GM19099 (cell line): ENCODE results near the gene GMPR2.

ENCODE experiments used
- POLR2A ChIP-seq: IDR thresholded peaks from 3 replicates; pipeline ENCODE4 v1.6.1; 2011; ENCODE audit warnings: low read depth; ENCODE audit not compliant: insufficient read length; ENCODE audit errors: extremely low read depth

Gene GMPR2

DNA sequence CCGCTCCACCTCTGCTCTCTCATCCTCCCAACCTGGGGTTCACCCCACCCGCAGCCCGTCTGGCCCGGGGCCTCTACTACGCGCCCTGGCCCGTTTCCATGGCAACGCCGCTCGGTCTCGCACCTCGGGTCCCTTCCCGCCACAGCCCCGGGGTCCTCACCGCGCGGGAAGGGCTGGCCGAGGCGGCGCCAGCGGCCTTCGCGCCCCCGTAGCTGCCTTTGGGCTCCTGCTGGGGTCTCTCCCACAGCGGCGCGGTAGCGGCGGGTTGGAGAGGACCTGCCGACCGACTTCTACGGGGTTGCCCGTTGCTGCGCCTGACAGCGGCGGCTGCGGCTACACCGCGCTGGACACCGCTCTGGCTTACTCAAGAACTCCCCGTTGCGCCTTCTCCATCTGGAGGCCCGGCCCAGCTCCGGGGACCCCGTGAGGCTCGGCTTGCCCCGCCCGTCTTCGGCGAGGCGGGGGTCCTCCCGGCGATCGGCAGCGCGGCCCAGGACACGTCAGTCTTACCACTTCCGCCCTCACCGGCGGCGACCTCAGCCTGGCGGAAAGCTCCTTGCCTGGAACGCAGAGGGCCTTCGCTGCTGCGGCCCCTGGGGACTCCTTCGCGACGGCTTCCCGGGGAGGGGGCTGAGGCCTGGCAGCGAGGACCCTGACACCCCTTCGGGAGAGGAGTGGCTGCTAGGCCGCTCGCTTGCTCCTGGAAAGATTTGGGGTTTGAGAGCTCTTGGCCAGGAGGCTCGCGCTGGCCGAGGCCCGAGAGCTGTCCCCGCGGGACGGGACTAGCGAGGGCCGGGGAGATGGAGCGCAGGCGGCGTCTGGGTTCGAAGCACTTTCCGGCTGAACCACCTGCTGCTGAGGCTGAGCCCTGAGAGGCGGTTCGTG lies 37.3 kb upstream of the GMPR2 start, which contains the start of gene TM9SF1:
Gene TM9SF1 (minus strand): TSS at position 256 of the 885 bp plus-strand sequence. CDS start 422 bp downstream, outside the sequence.
- peak; percentile 60 for TF ChIP-seq POLR2A

DNA sequence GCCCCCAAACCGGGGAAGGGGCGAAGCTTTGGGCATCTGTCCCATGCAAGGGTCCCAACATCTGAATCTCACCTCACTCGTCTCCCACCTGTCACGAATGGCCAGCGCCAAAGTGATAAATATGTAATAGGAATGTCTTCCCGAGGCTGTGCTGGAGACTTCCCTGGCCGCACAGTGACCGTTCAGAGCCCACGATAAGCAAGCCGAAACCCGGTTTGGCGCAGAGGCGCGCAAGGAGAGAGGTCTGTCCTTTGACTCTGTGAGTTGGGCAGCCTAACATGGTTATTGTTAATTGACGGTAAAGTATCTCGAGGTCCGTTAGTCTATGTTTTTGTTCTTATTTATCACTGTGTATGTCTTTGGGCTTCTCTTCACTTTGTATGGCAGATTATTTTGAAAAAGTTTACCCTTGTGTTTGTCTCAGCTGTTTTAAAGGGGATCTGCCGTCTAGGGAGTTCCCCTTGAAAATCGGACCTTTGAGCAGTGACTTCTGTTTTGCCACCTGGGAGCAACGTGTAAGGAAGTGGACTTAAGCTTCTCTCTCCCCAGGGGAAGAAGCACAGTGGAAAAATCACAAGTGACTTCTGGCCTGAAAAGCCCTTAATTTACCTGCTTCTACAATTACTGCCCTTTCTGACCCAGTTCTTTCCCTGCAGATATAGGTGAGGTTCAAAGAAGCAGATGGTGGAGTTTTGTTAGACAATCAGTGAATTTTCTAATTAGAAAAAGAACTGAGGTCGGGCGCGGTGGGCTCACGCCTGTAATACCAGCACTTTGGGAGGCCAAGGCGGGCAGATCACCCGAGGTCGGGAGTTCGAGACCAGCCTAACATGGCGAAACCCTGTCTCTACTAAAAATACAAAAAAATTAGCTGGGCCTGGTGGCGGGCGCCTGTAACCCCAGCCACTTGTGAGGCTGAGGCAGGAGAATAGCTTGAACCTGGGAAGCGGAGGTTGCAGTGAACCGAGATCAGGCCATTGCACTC lies 36.4 kb upstream of the GMPR2 start:
- TF ChIP-seq POLR2A = no peak

DNA sequence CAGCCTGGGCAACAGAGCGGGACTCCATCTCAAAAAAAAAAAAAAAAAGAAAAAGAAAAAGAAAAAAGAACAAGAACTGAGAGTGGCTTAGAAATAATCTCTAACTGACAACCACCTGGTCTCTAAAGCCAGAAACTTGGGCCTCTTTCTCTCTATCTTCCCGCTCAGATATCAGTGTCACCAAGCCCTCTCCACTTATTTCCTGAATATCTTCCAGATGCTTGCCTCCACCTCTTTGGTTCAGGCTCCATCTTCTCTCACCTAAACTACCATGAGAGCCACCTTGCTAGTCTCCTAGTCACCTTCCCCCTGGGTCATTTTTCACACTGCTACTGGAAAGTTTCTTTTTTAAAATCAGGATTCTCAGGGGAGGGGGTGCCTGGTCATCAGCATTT lies 35.7 kb upstream of the GMPR2 start:
- no peak for TF ChIP-seq POLR2A

DNA sequence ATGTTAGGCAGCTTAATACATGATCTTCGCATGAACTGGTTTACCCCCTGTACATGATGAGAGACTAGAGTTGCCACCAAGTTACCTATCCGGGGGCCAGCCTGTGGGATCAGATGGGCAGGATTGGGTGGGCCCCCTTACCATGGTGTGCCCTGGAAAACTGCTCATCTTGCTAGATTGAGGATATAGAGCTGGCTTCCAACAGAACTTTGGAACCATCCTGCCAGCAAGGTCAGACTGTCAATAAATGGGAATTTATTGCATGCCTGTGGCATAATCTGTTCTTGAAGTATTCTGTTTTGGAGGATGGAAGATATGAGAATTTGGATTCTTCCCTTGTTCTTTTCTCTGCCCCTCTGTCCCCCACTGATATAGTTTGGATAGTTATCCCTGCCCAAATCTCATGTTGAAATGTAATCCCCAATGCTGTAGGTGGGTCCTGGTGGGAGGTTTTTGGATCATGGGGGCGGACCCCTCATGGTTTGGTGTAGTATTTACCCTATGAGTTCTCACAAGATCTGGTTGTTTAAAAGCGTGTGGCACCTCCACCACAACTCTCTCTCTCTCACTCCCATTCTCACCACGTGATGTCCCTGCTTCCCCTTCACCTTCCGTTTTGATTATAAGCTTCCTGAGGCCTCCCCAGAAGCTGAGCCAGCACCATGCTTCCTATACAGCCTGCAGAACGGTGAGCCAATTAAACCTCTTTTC lies 33.8 kb upstream of the GMPR2 start:
- TF ChIP-seq POLR2A = no peak

DNA sequence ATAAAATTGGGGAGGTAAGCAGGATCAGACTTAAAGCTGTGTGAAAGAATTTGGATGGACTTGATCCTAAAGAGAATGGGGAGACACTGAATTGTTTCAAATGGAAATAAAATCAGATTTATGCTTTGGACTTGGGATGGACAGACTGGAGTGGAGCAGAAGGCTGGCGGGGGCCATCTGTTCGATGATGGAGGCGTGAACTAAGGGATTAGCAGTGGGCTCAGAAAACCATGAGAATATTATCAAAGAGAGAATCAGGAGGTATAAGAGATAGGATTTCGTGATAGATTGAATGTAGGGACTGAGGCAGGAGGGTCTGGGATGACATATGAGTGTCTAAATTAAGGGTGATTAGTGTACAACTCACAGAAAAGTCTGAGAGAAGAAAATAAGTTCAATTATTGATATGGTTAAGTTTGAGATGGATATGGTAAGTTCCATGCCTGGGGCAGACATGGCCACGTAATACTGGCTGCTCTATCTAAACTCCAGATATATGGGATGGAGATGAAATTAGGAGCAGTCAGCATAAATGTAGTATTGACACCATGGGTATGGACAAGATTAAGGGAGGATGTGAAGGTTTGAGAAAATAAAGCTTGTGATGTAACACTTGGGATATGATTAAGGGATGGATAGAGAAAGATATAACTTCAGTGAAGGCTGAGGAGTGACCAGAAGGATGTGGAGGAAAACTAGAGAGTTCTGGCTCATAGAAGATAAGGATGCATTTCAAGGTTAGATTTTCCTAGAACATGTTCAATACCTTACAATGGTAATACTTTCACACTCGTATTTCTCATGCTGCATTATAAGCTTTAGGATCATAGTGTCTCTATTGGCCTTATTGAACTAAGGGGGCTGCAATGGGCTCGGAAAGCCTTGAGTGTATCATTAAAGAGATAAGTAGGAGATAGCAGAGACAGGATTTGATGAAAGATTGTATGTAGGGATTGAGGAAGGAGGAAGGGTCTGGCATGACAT lies 28.3 kb upstream of the GMPR2 start:
- no peak for TF ChIP-seq POLR2A

DNA sequence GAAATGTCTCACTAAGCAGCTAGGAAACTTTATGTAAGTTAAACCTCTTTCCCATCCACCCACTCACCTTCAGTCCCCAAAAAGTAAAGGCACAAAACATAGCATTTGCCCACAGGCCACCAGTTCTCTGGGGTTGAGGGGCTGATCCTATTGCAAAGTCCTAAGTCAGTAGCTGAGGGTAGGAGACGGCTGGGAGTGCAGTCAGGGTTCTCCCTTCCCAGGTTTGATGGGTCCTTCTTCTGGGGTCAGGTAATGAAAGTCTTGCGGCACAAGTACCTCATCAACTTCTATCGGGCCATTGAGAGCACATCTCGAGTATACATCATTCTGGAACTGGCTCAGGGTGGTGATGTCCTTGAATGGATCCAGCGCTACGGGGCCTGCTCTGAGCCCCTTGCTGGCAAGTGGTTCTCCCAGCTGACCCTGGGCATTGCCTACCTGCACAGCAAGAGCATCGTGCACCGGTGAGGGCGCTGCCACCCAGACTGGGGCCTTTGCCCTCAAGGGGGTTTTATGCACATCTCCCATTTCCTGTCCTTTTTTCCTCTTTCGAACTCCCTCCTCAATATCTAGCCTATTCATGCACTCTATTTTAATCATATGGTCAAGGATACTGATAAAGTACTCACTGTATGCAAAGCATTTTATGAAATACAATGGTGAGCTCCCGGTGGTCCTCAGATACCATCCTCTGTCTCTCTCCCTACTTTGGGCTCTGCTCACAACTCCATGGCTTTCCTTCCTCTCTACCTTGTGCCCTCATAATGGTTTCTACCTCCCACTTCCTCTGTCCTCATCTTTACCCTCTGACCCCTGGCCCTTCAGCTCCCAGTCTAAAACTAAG lies 26.2 kb upstream of the GMPR2 start:
- no peak for TF ChIP-seq POLR2A

DNA sequence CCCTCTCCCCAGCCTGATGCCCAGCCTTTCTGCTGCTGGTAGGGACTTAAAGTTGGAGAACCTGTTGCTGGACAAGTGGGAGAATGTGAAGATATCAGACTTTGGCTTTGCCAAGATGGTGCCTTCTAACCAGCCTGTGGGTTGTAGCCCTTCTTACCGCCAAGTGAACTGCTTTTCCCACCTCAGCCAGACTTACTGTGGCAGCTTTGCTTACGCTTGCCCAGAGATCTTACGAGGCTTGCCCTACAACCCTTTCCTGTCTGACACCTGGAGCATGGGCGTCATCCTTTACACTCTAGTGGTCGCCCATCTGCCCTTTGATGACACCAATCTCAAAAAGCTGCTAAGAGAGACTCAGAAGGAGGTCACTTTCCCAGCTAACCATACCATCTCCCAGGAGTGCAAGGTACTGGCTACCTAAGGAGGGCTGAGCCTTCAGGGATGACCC lies 25.6 kb upstream of the GMPR2 start:
- TF ChIP-seq POLR2A = no peak

DNA sequence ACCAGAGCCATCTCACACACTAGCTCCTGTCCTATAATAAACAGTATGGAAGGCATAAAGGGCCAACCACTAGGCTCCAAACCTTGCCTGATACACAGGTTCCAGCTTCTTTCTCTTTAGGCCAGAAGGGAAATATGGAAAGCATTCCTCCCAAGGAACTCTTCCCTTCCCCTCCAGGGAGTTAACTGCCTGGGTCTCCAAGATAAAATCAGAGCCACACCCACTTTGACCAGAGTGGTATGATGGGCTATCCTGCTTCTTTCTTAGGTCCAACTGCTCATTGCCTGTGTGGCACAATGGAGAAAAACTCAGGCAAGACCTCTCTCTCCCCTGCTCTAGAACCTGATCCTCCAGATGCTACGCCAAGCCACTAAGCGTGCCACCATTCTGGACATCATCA lies 25.1 kb upstream of the GMPR2 start:
- TF ChIP-seq POLR2A = no peak

DNA sequence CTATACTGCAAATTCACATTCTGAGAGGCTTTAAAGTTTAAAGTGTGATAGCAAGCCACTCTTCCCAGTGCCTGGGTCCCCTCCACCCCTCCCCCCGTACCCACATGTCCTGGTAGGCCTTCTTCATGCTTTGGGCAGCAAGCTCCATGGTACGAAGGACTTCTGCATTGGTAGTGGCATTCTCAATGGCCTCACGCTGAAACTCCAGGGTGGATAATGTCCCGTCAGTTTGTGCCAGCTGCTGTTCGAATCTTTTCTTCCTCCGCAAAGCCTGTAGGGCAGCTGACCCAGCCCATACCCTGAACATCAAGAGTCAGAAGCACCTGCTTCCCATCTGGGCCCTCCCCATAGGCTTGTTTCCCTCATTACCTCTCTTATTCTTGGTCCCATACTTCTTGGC lies 21.4 kb upstream of the GMPR2 start:
- TF ChIP-seq POLR2A = no peak

DNA sequence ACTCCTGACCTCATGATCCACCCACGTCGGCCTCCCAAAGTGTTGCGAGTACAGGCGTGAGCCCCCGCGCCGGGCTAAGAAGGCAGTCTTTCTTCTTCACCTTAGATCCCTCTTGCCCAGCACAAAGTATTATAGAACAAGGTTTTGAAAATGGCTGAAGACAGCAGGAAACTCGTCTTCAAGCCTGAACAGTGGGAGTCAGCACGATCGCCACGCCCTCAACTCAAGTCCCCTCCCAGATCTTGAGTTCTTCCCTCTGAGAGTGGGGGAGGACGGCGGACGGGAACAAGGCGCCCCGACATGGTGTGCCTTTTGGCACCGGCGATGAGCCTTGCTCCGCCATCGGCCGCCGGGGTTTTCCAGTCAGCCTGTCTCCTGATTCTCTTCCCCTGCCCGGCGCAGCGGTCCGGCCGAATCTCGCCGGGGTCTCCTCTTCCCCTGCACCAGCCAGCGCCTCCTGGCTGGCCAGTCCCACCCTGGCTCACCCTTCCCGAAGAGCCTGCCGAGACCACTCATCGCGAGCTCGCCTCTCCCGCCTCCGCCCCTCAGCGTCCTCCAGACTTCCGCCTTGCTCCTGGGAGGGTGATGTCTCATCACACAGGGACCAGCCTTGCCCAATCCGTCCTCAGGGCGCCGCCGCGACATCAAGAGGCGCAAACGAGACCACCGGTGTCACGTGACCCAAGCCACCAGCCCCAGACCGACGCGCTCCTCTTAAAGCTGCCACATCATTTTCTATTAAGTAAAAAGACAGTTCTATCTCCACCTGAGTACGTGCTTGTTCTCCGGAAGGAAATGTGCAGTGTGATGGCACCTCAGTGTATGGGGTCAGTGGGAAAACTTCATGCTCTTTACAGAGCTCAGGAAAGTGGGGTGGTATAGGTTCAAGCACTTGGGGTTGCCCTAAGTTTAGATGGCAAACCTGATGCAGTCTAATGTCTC lies 19.5 kb upstream of the GMPR2 start, which contains the start of gene CHMP4A:
Gene CHMP4A (minus strand): TSS at position 565 of the 942 bp plus-strand sequence. CDS start 49 bp downstream, at position 516.
- peak; percentile 93 for TF ChIP-seq POLR2A

DNA sequence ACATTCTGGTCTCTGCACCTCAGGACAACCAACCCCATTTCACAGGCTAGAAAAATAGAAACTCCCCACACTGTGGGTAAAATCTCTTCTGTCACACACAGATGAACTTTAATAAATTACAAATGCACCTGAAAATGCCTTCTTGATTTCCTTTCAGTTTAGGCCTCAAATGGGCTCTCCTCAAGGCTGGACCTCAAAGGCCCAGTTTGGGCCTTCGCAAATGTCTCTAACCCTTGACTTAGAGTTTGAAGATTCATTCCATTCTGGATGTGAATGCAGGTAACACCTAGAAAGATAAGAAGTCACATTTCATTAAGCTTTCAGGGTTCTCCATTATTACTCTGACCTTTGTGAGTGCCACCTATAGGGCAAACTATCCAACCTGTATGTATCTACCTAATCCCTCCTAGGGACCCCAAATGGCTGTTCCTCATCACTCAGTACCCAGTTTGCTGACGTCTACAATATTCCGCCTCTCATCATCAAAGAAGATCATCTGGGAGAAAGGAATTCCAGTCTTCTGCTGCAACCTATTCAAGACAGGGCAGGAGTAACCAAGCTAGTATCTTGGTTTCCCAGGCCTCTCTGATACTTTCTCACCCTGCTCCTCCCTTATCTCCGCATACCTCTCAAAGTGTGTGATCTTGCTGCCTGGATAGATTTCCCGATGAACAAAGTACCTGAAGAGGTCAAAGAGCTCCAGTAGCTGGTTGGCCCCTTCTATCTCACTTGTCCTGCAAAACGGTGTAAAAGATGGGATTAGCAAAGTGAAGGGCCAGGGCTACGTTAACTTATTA lies 18.7 kb upstream of the GMPR2 start:
- no peak for TF ChIP-seq POLR2A
